T-helper 2 cell treated with Interferon-gamma antibody and Interleukin-4, amounts not matched to agents 5 μg/mL and 100 μg/mL, for 36 hours (primary cell): ENCODE results near the gene PRODH.
A peak's percentile ranks its signal among the peaks of the same experiment; 100 is the strongest.
"Not testable (repeated sequence)": the region's sequence is repeated elsewhere in the genome, so short reads cannot be mapped to it uniquely, and the experiment has no call there.

ENCODE experiments used
- DNase-seq: peaks from one replicate; pipeline ENCODE4 v3.0.0; 2021; ENCODE audit warnings: low spot score
- H3K27ac Mint-ChIP-seq: one replicate; pipeline ENCODE4 v1.8.0; 2021; ENCODE audit warnings: mild to moderate bottlenecking, mixed read lengths
- H3K27me3 Mint-ChIP-seq: one replicate; pipeline ENCODE4 v1.8.0; 2021; ENCODE audit warnings: low read depth, mixed read lengths
- H3K36me3 Mint-ChIP-seq: one replicate; pipeline ENCODE4 v1.8.0; 2021; ENCODE audit warnings: low read depth, mixed read lengths
- H3K4me1 Mint-ChIP-seq: one replicate; pipeline ENCODE4 v1.8.0; 2021; ENCODE audit warnings: low read depth, mixed read lengths
- H3K4me3 Mint-ChIP-seq: one replicate; pipeline ENCODE4 v1.8.0; 2022; ENCODE audit warnings: mild to moderate bottlenecking, moderate library complexity, mixed read lengths
- H3K9me3 Mint-ChIP-seq: one replicate; pipeline ENCODE4 v1.8.0; 2021; ENCODE audit warnings: mixed read lengths

Gene PRODH

GRCh38 chr22:18961632-18962307 lies 25.7 kb upstream of the PRODH start:
- not testable (repeated sequence) for H3K4me3 Mint-ChIP-seq, DNase-seq, H3K4me1 Mint-ChIP-seq, H3K36me3 Mint-ChIP-seq, H3K27ac Mint-ChIP-seq, H3K27me3 Mint-ChIP-seq, H3K9me3 Mint-ChIP-seq

- not testable (repeated sequence) for H3K27me3 Mint-ChIP-seq, H3K4me1 Mint-ChIP-seq, H3K36me3 Mint-ChIP-seq, H3K27ac Mint-ChIP-seq, DNase-seq, H3K9me3 Mint-ChIP-seq, H3K4me3 Mint-ChIP-seq
These were observed 25.1 kb upstream of the PRODH start for GRCh38 chr22:18961201-18961600.

- H3K36me3 Mint-ChIP-seq, H3K27me3 Mint-ChIP-seq, H3K9me3 Mint-ChIP-seq, H3K4me3 Mint-ChIP-seq, H3K27ac Mint-ChIP-seq, H3K4me1 Mint-ChIP-seq, DNase-seq: not testable (repeated sequence)
These were observed 24.2 kb upstream of the PRODH start for GRCh38 chr22:18960166-18960820.

GRCh38 chr22:18959741-18960140 lies 23.6 kb upstream of the PRODH start:
- H3K9me3 Mint-ChIP-seq, H3K27me3 Mint-ChIP-seq, H3K4me1 Mint-ChIP-seq, H3K36me3 Mint-ChIP-seq, H3K4me3 Mint-ChIP-seq, DNase-seq, H3K27ac Mint-ChIP-seq: not testable (repeated sequence)

- H3K4me3 Mint-ChIP-seq, DNase-seq, H3K27ac Mint-ChIP-seq, H3K36me3 Mint-ChIP-seq, H3K9me3 Mint-ChIP-seq, H3K27me3 Mint-ChIP-seq, H3K4me1 Mint-ChIP-seq: not testable (repeated sequence)
These were observed 23.2 kb upstream of the PRODH start for GRCh38 chr22:18959266-18959665.

GRCh38 chr22:18958738-18959137 lies 22.6 kb upstream of the PRODH start:
- not testable (repeated sequence) for H3K4me3 Mint-ChIP-seq

GRCh38 chr22:18958321-18958705 lies 22.2 kb upstream of the PRODH start:
- H3K27me3 Mint-ChIP-seq, DNase-seq, H3K36me3 Mint-ChIP-seq, H3K4me3 Mint-ChIP-seq, H3K4me1 Mint-ChIP-seq, H3K27ac Mint-ChIP-seq, H3K9me3 Mint-ChIP-seq: not testable (repeated sequence)

More at GRCh38 chr22:18958738-18959137, 22.6 kb upstream of the PRODH start:
- not testable (repeated sequence) for H3K27me3 Mint-ChIP-seq, H3K27ac Mint-ChIP-seq, H3K4me1 Mint-ChIP-seq, H3K36me3 Mint-ChIP-seq, H3K9me3 Mint-ChIP-seq
- peak; percentile 19 for DNase-seq

GRCh38 chr22:18957621-18958320 lies 21.7 kb upstream of the PRODH start:
- not testable (repeated sequence) for H3K36me3 Mint-ChIP-seq, H3K27ac Mint-ChIP-seq, H3K9me3 Mint-ChIP-seq, H3K27me3 Mint-ChIP-seq, DNase-seq, H3K4me1 Mint-ChIP-seq, H3K4me3 Mint-ChIP-seq

- not testable (repeated sequence) for H3K36me3 Mint-ChIP-seq, H3K9me3 Mint-ChIP-seq, DNase-seq, H3K27me3 Mint-ChIP-seq, H3K4me3 Mint-ChIP-seq, H3K27ac Mint-ChIP-seq, H3K4me1 Mint-ChIP-seq
These were observed 20.9 kb upstream of the PRODH start for GRCh38 chr22:18956956-18957355.

- not testable (repeated sequence) for H3K9me3 Mint-ChIP-seq, H3K4me3 Mint-ChIP-seq, H3K36me3 Mint-ChIP-seq, H3K27me3 Mint-ChIP-seq, H3K4me1 Mint-ChIP-seq, H3K27ac Mint-ChIP-seq, DNase-seq
These were observed 20.2 kb upstream of the PRODH start for GRCh38 chr22:18956121-18956895.

GRCh38 chr22:18955696-18956095 lies 19.6 kb upstream of the PRODH start:
- Mint-ChIP-seq H3K36me3 (no peaks in the 10 kb centered on the region), H3K27me3 (no peaks in the 10 kb centered on the region), H3K27ac (no peak overlapping the region), H3K9me3 (no peaks in the 10 kb centered on the region), H3K4me3 (no peak overlapping the region), H3K4me1 (no peaks in the 10 kb centered on the region)
- DNase-seq = no peak

- Mint-ChIP-seq H3K9me3 (no peaks in the 10 kb centered on the region), H3K27me3 (peaks cover under 1% of the 10 kb centered on the region), H3K4me1 (no peaks in the 10 kb centered on the region), H3K27ac (no peak overlapping the region), H3K36me3 (no peaks in the 10 kb centered on the region), H3K4me3 (no peak overlapping the region)
- no peak for DNase-seq
These were observed 19.0 kb upstream of the PRODH start for GRCh38 chr22:18954990-18955571.

GRCh38 chr22:18954303-18954989 lies 18.4 kb upstream of the PRODH start:
- H3K4me1 Mint-ChIP-seq, H3K36me3 Mint-ChIP-seq, H3K4me3 Mint-ChIP-seq, H3K27me3 Mint-ChIP-seq, H3K9me3 Mint-ChIP-seq, H3K27ac Mint-ChIP-seq: not testable (repeated sequence)
- DNase-seq = peak; percentile 51
